NCI-H1105 (cell line): ENCODE data around the gene SAP30L.

ENCODE experiments used
- DNase-seq: peaks from one replicate; lab custom pipeline; 2025; lab: John Stamatoyannopoulos, UW

The SAP30L gene

GRCh38 chr5:154481584-154482381 is 36.0 kb downstream of the SAP30L start:
- no peak for DNase-seq

DNA sequence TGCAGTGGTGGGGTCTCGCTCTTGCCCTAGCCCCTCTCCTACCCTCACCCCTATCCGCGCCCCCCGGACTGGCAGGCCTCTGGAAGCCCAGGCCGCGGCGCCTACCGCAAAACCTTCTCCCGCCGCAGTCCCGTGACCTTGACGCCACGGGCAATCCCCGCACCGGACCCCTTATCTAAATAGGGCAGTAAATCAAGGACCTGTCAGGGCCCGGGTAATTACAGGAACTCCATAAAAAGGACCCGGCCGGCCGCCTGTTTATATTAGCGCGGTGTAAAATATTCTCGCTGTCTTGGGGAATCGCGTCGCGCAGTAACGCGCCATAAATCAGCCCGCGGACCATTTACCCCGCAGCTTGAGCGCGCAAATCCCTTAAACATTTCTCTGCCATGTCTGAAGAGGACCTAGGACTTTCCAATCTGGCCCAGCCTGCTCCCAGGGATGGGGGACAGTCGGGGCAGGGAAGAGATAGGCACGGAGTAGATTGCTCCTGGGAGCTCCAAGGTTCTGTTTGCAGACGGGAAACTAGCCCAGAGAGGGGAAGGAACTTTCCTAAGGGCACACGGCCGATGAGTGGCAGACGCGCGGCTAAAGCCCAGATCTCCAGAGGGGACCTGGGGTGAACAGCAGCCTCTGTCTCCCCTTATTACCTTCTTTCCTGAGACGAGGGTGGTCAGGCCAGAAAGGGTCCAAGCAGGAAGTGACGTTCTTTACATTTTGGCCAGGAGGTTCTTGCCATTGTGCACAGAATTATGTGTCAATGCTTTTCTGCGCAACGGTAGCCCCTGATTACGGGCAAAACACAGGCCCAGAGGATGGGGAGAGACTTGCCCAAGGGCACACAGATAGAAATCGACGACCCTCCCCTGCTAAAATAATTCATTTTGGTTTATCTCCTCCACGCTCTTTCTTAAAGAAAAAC is 37.0 kb downstream of the SAP30L start:
- DNase-seq = no peak

GRCh38 chr5:154483654-154484392 is 38.0 kb downstream of the SAP30L start:
- no peak for DNase-seq

GRCh38 chr5:154484393-154485095 is 38.7 kb downstream of the SAP30L start:
- no peak for DNase-seq

DNA sequence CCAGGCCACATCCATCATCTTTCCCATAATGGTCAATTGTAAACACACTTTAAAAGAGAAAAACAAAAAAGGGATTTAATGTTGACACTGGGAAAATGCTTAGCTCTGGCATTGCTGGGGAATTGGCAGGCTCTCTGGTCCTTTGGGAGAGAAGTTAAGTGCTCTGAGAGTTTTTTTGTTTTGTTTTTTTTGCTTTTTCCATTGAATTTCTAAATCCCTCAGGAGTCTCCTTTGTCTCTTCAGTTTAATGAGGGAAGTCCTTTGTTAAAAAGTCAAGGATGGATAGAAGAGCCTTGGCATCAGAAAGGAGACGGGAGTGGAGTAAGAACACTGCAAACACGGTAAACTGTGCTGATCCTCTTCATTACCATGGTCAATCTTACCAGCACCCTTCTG is 39.3 kb downstream of the SAP30L start:
- DNase-seq = no peak

- no peak for DNase-seq
These were observed 40.1 kb downstream of the SAP30L start for GRCh38 chr5:154485850-154486426.

DNA sequence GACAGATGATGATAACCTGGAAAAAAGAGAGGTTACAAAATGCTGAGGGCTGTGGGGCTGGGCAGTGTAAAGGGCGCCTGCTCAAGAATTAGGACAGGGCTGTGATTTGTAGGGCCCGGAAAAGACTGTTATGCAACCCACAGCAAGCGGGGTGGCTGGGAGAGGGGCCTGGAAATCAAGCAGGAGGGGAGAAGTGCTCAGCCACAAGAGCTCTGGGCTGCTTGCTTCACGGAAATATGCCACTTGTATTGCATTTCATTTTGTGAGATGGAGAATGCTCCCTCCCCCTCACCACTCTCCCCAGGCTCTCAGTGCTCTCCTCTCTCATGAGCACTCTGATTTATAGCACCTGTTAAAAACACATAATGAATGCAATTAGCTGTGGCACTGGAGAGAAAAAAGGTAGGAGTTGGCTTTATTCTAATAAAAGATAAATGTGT is 40.6 kb downstream of the SAP30L start:
- peak; percentile 63 for DNase-seq

- no peak for DNase-seq
These were observed 41.7 kb downstream of the SAP30L start for GRCh38 chr5:154487541-154487940.

DNA sequence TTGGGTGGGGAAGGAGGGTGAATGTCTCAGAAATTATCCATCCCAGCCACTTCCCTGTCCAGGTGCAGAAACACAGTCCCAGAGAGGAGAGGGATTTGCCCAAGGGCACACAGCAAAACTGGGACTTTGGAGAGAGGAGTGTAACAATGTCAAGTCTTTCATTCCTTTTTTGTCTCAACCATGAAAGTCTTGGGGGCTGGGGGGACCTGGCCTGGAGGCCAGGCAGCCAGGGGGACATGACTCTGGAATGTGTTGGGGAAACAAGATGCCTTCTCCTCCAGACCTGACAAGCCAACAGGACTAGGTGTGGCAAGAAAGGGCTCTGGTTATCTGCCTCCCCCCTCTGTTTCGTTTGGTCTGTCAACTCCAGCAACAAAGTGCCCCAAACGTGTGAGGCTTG is 46.1 kb downstream of the SAP30L start:
- DNase-seq = no peak

DNA sequence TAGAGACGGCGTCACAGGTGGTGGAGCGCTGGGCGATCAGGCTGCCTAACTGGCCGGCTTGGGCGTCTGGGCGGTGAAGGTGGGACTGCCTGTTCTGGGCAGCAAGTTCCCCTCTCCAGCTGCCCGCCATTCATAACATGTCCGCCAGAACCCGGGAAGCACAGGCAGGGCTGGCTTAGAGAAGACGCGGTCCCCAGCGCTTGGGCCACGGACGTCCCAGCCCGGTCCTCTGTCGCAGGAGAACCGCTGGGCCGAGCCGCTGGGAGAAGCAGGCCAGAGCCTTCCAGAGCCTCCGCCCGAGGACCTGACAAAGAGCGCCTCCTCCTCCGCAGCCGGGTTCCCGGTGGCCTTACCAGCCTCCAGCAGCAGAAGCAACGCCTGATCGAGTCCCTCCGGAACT is 47.5 kb downstream of the SAP30L start:
- DNase-seq = no peak

DNA sequence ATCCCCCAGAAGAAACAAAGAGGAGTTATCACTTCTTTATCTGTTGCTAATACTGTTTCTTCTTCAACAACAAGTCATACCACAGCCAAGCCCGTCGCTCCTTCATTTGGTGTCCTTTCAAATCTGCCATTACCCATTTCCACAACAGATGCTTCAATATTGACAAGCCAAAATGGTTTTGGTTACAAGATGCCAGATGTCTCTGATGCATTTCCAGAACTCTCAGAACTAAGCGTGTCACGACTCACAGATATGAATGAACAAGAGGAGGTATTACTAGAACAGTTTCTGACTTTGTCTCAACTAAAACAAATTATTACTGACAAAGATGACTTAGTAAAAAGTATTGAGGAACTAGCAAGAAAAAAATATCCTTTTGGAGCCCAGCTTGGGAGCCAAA is 48.2 kb downstream of the SAP30L start:
- DNase-seq = no peak

- DNase-seq = no peak
These were observed 52.8 kb downstream of the SAP30L start for GRCh38 chr5:154498591-154498990.

GRCh38 chr5:154498994-154499393 is 53.2 kb downstream of the SAP30L start:
- DNase-seq = no peak

- DNase-seq = no peak
These were observed 55.8 kb downstream of the SAP30L start for GRCh38 chr5:154501566-154501965.

- no peak for DNase-seq
These were observed 56.4 kb downstream of the SAP30L start for GRCh38 chr5:154502180-154502579.

DNA sequence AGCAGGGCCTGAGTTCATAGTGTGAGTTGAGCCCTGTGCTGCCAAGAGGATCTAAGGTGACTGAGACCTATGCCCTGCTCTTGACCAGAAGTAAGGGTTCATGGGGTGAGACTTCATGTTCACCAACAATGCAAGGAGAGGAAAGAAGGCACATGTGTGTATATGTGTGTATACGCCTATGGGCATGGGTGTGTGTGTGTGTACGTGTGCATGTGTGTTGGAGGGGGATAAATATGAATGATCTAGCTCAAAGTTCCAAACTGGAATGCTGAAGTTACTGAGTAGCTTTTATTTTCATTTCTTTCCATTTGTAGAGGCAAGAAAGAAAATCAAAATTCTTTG is 57.9 kb downstream of the SAP30L start:
- no peak for DNase-seq

- DNase-seq = no peak
These were observed 59.8 kb downstream of the SAP30L start for GRCh38 chr5:154505567-154505966.

DNA sequence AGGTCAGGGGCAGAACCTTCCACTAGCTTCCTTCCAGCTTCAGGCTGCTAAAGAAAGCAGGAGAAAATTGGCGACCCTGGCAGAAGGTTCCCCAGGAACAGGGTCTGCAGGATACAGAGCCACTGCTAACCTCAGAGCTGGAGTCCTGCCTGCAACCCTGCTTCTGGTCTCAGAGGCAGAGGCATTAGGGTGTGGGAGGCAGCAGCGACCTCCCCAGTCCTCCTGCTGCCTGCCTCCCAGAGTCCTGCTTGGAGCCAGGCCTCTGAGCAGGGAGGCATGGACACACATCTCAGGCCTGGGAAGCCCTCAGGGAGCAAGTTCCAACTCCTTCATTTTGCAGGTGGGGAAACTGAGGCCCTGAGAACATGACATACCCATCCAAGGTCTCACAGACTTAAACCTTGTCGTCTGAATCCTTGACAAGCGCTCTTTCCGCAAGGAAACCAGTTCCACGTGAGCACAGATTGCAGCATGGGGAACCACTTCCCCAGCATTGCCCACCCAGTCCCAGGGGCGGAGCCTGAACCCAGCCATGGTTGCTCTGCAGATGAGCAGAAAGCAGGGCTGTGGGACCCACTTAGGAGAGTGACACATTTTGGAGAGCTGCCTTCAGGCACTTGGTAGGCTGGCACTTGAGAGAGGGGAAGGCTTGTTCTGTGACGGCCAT is 60.4 kb downstream of the SAP30L start:
- DNase-seq = no peak

- no peak for DNase-seq
These were observed 60.9 kb downstream of the SAP30L start for GRCh38 chr5:154506716-154507080.

- no peak for DNase-seq
These were observed 62.3 kb downstream of the SAP30L start for GRCh38 chr5:154508114-154508513.
